GM19467 (cell line): ENCODE data around the gene SPC25.
"Not testable (repeated sequence)": the region's sequence is repeated elsewhere in the genome, so short reads cannot be mapped to it uniquely, and the experiment has no call there.

Source experiments
- ATAC-seq: cut with Tn5 transposase; IDR thresholded peaks from one replicate; pipeline ENCODE4 v1.9.1; 2021; ENCODE audit warnings: mild to moderate bottlenecking, moderate library complexity; ENCODE audit not compliant: unreplicated experiment

SPC25 gene

DNA sequence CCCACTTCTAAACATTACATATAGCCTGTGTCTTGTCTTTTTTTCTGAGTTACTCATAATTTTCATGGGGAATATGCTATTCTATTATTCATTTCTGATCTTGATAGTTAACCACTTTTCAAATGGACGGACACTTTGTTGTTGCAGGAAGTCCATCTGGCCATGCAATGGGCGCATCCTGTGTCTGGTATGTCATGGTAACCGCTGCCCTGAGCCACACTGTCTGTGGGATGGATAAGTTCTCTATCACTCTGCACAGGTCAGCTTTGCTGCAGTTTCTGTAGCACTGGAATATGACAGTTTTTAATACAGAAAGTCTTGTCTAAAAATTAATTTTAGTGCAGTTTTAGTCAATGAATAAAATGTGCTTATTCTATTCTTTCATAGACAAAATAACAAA is 14.1 kb upstream of the SPC25 start:
- no peak for ATAC-seq

- no peak for ATAC-seq
Observed at GRCh38 chr2:168903888-168904287, 13.7 kb upstream of the SPC25 start.

- ATAC-seq, result no peak
Observed at GRCh38 chr2:168901003-168901402, 10.8 kb upstream of the SPC25 start, which contains the start of gene G6PC2. Gene G6PC2, plus strand, starts transcription at chr2:168901291. Its CDS starts 41 bp downstream, at chr2:168901332.

- ATAC-seq, result no peak
Observed at GRCh38 chr2:168897449-168897848, 7.2 kb upstream of the SPC25 start.

DNA sequence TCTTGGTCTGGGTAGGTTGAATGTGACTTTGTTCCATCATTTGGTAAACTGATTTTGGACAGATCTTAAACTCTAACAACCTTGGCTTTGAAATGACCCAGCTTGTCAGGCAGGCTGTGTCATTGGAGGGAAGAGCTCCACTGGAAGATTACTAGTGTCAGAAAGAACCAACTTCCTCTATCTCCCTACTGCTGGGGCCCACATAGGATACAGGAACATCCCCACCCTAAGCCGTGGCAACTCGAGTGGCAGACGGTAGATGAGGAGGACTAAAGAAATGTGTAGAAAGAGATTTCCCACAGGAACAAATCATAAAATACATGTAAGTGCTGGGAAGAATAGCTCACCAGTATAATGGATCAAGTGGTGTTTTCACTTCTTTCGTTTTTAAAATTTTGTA is 6.6 kb upstream of the SPC25 start:
- no peak for ATAC-seq

- no peak for ATAC-seq
Observed at GRCh38 chr2:168895771-168896170, 5.5 kb upstream of the SPC25 start.

DNA sequence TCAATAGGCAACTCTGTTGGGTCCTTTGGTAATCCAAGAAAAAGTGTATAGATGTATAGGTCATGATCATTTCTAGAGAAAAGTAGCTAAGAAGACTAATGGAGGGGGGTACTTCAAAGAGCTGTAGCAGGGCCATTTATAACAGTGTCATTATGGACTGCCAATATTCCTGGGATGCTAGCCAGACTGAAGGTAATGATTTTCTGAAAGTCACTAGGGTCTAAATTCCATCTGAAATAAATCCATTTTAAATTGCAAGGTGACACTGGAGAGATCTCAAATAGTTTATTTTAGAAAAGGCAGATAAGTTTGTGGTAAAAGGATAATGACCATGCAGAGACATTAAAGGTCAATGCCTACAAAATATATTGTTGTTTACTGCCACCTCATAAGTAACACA is 4.5 kb upstream of the SPC25 start:
- no peak for ATAC-seq

GRCh38 chr2:168894101-168894500 is 3.9 kb upstream of the SPC25 start:
- ATAC-seq, result no peak

GRCh38 chr2:168892327-168892726 is 2.1 kb upstream of the SPC25 start:
- no peak for ATAC-seq

DNA sequence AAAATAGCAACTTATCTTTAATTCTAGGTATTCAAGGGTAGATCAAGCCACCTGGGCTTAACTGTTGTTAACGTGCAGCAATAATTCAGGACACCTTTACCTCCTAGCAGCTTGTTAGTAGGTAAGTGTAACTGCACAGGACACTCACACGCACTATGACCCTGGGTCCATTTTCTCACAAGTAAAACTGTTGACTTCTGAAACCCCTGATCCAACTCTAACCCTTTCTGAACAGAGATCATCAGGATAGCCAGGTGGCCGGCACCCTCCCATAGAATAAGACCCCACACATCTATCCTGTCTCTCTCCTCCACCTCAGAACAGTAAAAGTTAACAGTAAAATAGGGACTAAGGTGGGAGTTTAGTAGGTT is 610 bp downstream of the SPC25 start:
- ATAC-seq, result peak; percentile 1

- no peak for ATAC-seq
Observed at GRCh38 chr2:168884975-168885374, 5.3 kb downstream of the SPC25 start.

DNA sequence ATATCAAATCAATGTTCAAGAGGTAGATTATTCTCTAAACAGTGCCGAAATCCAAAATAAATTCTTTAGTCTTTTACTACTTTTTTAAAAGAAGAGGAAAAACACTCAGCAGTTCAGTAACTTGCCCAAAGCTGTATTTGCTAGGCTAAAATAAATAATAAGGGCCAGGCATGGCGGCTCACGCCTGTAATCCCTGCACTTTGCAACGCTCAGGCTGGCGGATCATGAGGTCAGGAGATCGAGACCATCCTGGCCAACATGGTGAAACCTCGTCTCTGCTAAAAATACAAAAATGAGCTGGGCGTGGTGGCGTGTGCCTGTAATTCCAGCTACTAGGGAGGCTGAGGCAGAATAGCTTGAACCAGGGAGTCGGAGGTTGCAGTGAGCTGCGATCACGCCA is 8.1 kb downstream of the SPC25 start:
- ATAC-seq, result not testable (repeated sequence)

DNA sequence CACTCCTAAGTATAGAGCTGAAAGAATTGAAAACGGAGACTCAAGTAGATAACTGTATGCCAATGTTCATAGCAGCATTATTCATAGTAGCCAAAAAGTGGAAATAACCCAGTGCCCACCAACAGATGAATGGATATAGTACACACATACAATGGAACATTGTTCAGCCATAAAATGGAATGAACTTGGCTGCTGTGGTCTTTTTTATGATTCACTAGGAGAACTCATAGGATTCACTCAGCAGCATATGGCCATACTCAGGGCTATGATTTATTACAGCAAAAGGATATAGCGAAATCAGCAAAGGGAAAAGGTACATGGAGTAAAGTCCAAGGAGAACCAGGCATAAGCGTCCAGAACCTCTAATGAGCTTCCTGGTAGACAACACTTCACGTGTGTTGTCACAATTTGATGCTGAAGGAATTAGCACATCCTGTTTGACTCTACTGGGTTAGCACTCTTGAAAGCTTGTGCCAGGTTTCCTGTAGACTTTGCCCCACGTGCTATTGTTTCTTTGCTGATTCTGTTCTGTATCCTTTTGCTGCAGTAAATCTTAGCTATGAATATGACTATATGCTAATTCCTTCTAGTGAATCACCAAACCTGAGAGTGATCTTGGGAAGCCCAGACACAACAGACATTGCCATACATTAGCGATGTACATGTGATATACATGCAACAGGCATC is 15.7 kb downstream of the SPC25 start:
- no peak for ATAC-seq

- not testable (repeated sequence) for ATAC-seq
Observed at GRCh38 chr2:168870824-168871223, 19.4 kb downstream of the SPC25 start.

GRCh38 chr2:168870369-168870768 is 19.9 kb downstream of the SPC25 start:
- not testable (repeated sequence) for ATAC-seq

DNA sequence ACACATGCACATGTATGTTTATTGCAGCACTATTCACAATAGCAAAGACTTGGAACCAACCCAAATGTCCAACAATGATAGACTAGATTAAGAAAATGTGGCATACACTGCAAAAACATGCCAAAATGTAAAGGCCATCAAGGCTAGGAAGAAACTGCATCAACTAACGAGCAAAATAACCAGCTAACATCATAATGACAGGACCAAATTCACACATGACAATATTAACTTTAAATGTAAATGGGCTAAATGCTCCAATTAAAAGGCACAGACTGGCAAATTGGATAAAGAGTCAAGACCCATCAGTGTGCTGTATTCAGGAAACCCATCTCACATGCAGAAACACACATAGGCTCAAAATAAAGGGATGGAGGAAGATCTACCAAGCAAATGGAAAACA is 23.1 kb downstream of the SPC25 start:
- ATAC-seq, result not testable (repeated sequence)

DNA sequence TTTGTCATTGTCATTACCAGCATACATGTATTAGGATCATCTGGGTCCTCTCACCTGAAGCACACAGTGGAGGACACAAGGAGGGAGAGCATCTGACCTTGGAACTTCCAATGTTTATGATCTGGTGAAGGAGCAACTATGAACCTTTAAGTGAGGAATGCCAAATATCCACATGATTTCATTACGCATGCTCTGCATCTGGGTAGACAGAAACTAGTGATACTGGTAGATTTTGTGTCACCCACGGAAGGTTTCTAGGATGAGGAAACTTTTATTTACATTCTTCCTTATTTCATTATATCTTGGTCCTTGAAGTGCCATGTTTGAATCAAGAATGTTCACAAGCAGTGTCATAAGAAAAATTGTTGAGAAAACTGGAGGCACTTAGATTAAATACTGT is 32.1 kb downstream of the SPC25 start:
- ATAC-seq, result no peak

DNA sequence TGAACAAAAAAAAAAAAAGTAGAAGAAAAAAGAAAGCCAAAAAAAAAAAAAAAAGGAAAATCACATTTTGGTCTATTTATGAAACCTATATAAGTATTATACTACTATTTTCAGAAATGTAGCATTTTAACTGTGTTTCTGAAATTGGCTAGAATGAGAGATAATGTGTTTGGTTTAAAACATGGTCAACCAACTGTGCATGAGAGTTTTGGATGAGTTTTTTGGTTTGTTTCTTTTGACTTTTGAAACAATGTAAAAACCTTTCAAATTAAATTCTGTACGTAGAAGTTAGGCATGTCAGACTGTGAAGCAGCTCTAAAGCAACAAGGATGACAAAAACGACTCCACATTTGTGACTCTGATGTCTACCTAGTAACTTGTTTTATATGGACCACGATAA is 34.6 kb downstream of the SPC25 start:
- ATAC-seq, result no peak

DNA sequence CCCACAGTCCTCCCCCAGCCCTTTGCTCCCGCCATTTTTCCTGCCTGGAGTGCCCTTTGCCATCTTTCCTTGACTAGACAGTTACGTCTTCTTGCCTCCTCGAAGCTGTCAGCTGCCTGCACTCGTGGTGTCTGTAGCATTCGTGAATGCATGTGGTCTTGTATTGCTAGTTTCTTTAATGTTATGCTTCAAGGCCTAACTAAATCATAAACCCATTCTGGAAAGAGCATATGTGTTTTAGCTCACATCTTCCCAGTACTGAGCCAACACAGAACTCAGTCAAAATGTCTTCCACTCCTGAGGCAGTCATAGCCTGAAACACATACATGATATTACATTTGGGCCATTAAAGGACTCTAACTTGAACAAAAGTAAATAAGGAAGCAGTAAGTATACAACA is 35.6 kb downstream of the SPC25 start:
- ATAC-seq, result no peak

- no peak for ATAC-seq
Observed at GRCh38 chr2:168853471-168853870, 36.8 kb downstream of the SPC25 start.

DNA sequence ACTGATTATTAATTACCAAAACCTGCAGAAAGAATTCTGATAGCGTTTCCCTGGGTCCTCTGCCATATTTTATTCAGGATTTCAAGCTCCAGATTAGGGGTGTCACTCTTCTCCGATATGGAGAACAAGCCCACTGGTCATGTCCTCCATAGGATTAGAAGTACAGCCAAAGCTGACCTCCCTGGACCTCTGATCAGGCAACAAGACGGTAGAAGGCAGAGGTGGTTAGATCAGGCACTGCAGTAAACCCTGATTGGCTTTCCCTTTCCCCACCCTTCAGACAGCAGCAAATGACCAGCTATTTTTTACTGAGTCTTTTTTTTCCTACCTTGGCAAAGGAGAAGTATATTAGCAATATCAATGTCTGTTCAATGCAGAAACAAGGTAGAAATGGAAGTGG is 37.7 kb downstream of the SPC25 start:
- no peak for ATAC-seq

DNA sequence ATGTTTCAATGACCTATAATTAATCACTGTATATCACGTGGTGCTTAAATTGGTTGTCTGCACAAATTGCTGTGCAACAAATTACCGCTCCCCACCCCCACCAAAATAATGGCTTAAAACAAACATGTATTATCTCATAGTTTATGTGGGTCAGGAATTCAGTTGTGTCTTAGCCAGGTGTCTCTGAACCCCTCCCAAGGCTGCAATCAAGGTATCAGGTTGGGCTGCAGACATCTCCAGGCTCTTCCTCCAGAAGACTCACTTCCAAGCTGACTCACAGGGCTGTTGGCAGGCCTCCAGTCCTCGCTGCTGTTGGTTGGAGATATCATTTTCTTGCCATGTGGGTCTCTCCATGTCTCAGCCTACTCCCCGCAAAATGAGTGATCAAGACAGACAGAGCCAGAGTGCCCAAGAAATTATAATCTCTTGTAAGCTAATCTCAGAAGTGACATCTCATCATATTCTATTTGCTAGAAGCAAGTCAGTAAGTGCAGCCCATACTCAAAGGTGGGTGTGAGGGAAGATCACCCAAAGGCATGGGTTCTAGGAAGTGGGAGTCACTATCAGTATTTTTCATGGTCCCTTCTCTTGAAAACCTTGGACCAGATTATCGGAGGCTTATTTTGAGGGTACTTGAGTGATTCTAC is 38.4 kb downstream of the SPC25 start:
- ATAC-seq, result no peak

DNA sequence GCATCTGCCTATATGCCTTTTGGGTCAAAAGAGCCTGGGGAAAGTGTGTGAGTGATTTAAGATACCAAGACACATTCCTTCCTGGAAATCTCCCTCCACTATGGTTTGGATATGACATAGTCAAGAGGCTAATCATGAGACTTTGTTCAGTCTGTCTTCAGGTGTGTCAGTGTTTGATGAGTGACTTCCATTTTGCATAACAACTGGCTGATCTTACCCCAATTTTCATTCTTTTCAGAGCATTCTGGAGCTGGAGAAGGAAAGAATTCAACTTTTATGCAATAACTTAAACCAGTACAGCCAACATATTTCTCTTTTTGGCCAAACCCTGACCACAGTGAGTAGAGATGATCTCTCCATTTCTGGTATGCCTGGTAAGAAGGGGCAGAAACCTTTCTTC is 39.4 kb downstream of the SPC25 start:
- ATAC-seq, result no peak
